Astrocyte of the spinal cord (primary cell): ENCODE measurements around the gene ARID4B.
"Not testable (repeated sequence)": the region's sequence is repeated elsewhere in the genome, so short reads cannot be mapped to it uniquely, and the experiment has no call there.

Experiments
- DNase-seq: peaks from one replicate; pipeline ENCODE4 v3.0.0; 2011; ENCODE audit warnings: low read depth, low spot score
- H3K4me3 ChIP-seq: 2 replicates; pipeline ENCODE4 v1.5.1; 2011; ENCODE audit warnings: low read depth, mild to moderate bottlenecking, low read length, moderate library complexity
- in situ Hi-C: cut with HindIII; loops from 2 replicates; pipeline ENCODE4 v1.10.0; 2017; ENCODE audit warnings: low sequenced_read_pairs
- TF ChIP-seq, protein P1 (sequence below): IDR thresholded peaks from 2 replicates; pipeline ENCODE4 v1.5.1; 2012; ENCODE audit warnings: low read depth, mild to moderate bottlenecking, low read length, inconsistent platforms

Gene ARID4B

GRCh38 chr1:235291599-235292091 lies 36.3 kb downstream of the ARID4B start:
- in situ Hi-C loops, result no loop called here
- no peak for DNase-seq
- H3K4me3 ChIP-seq, result no peak overlapping the region
- TF ChIP-seq, protein P1, sequence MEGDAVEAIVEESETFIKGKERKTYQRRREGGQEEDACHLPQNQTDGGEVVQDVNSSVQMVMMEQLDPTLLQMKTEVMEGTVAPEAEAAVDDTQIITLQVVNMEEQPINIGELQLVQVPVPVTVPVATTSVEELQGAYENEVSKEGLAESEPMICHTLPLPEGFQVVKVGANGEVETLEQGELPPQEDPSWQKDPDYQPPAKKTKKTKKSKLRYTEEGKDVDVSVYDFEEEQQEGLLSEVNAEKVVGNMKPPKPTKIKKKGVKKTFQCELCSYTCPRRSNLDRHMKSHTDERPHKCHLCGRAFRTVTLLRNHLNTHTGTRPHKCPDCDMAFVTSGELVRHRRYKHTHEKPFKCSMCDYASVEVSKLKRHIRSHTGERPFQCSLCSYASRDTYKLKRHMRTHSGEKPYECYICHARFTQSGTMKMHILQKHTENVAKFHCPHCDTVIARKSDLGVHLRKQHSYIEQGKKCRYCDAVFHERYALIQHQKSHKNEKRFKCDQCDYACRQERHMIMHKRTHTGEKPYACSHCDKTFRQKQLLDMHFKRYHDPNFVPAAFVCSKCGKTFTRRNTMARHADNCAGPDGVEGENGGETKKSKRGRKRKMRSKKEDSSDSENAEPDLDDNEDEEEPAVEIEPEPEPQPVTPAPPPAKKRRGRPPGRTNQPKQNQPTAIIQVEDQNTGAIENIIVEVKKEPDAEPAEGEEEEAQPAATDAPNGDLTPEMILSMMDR, result no peak

DNA sequence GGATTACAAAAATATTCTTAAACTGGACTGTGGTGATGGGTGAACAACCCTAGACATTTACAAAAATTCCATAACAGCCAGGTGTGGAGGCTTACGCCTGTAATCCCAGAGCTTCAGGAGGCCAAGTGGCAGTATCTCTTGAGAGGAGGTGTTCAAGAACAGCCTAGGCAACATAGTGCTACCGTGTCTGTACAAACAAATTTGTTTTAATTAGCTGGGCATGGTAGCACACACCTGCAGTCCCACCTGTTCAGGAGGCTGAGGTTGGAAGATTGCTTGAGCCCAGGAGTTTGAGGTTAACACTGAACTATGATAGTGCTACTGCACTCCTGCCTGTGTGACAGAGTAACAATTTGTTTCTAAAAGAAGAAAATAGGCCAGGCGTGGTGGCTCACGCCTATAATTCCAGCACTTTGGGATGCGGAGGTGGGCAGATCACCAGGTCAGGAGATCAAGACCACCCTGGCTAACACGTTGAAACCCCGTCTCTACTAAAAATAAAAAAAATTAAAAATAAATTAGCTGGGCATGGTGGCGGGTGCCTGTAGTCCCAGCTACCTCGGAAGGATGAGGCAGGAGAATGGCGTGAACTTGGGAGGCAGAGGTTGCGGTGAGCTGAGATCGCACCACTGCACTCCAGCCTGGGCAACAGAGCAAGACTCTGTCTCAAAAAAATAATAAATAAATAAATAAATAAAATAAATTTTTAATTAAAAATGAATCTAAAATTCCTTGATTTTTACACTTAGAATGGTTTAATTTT lies 37.1 kb downstream of the ARID4B start:
- in situ Hi-C loops, result no loop called here
- TF ChIP-seq, protein P1, result no peak
- H3K4me3 ChIP-seq, result no peak overlapping the region
- DNase-seq, result no peak

DNA sequence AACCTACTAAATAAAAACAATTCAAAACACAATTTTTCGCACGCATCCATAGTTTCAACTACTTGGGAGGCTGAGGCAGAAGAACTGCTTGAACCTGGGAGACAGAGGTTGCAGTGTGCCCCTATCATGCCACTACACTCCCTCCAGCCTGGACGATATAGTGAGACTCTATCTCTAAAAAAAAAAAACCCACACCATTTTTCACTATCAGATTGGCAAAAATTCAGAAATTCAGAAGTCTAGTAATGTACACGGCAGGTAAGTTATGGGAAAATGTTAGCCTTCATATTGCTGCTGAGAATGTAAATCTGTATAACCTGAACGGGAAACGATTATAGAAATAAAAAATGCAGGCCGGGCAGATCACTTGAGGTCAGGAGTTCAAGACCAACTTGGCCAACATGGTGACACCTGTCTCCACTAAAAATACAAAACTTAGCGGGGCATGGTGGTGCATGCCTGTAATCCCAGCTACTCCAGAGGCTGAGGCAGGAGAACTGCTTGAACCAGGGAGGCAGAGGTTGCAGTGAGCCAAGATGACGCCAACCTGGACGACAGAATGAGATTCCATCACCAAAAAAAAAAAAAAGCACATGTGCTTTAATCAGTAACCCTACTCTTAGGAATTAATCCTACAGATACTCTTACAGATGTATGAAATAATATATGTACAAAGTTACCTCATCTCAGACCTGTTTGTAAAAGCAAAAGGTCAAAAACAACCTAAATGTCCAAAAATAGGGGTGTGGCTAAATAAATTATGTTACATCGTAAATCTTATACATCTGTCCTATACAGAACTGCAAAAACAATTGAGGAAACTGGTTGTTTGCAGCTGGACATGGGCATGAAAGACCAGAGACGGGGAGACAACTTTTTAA lies 37.9 kb downstream of the ARID4B start:
- in situ Hi-C loops, result no loop called here
- TF ChIP-seq, protein P1, result no peak
- DNase-seq, result no peak
- H3K4me3 ChIP-seq, result no peak overlapping the region

DNA sequence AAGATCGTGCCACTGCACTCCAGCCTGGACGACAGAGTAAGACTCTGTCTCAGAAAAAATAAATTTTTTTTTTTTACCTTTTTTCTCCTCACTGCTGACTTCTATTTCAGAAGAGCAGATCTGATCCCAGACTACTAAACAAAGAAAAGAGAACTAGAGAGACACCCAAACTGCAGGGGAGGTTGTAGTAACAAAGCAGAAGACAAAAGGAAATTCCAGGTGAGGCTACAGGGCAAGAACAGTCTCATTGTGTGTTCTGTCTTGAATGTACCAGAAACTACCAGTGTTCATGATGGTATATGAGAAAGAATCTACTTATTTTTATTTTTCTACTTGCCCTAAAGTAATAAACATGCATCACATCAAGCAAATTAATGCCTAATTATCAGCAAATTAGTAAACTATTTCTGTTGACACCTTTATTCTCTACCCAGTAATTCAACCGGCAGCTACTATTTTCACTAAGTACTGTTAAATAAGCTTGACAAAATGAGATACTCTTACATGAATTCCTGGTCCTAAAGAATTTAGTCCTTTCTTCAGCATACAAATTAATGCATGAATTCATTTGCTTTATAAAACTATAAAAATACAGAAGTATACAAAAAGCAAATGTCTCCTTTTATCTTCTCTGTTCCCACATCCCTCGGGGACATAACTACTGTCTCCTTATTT lies 40.6 kb downstream of the ARID4B start:
- no peak overlapping the region for H3K4me3 ChIP-seq
- DNase-seq, result no peak
- in situ Hi-C loops, result no loop called here
- TF ChIP-seq, protein P1, result no peak

GRCh38 chr1:235286667-235287066 lies 41.3 kb downstream of the ARID4B start:
- H3K4me3 ChIP-seq, result no peak overlapping the region
- in situ Hi-C loops, result no loop called here
- TF ChIP-seq, protein P1, result no peak

DNA sequence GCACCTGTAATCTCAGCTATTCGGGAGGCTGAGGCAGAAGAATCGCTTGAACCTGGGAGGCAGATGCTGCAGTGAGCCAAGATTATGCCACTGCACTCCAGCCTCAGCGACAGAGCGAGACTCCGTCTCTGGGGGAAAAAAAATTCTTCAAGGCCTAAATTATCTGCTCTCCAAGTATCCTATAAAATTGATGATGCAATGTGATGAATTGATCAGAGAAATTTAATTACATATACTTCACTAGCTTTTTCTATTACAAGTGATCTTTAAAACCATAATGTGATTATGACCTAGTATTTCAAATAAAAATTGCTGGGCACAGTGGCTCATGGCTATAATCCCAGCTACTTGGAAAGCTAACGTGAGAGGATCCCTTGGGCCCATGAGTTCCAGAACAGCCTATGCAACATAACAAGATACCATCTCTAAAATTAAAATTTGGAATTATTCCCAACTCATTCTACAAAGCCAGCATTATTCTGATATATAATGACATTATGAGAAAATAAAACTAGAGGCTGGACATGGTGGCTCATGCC lies 43.7 kb downstream of the ARID4B start:
- TF ChIP-seq, protein P1, result no peak
- H3K4me3 ChIP-seq, result no peak overlapping the region
- no peak for DNase-seq
- in situ Hi-C loops, result no loop called here

More at GRCh38 chr1:235286667-235287066, 41.3 kb downstream of the ARID4B start:
- DNase-seq, result no peak

- H3K4me3 ChIP-seq, in situ Hi-C loops, DNase-seq: not testable (repeated sequence)
Observed at GRCh38 chr1:235283636-235284035, 44.3 kb downstream of the ARID4B start.
